PFSK-1 (cell line): ENCODE measurements around the gene NPAS4.

Source experiments
- FOXP2 ChIP-seq: optimal IDR thresholded peaks from 2 replicates; pipeline ENCODE3; 2011; ENCODE audit warnings: borderline replicate concordance, control low read depth, inconsistent platforms; ENCODE audit not compliant: insufficient read depth; ENCODE audit errors: extremely low read length, extremely low read depth
- POLR2AphosphoS5 ChIP-seq: IDR thresholded peaks from 2 replicates; pipeline ENCODE4 v1.6.1; 2012; ENCODE audit warnings: low read depth, mild to moderate bottlenecking, control low read depth, low read length, moderate library complexity
- SIN3A ChIP-seq: IDR thresholded peaks from 2 replicates; pipeline ENCODE4 v1.6.1; 2012; ENCODE audit warnings: mild to moderate bottlenecking, low read length, moderate library complexity, borderline replicate concordance; ENCODE audit not compliant: insufficient read depth
- TF ChIP-seq, protein P1 (sequence below), 2 experiments: IDR thresholded peaks; 2 replicates each; pipeline versions ENCODE4 v1.6.1 to v1.8.0; 2011 to 2012; ENCODE audit warnings: low read depth in 2 of 2, low read length in 2 of 2, control low read depth in 1 of 2, inconsistent platforms in 1 of 2, mild to moderate bottlenecking in 1 of 2, moderate library complexity in 1 of 2; ENCODE audit not compliant: insufficient read depth in 1 of 2

DNA sequence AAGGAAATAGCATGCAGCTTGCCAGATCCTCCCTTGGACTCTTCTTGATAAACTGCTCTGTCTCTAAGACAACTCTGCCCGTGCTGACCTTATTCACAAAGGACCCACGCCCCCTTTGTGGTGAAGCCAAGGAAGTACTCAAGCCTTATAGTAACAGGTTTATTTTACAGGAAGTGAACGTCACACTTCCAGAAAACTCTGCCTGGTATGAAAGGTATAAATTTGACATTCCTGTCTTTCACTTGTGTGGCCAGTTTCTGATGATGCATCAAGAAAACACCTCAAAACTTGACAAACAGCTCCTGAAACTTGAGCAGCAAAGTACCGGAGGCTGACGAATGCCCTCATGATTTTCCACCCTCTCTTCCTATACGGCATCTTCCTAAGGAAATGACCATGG is 33.4 kb downstream of the NPAS4 start:
- TF ChIP-seq, protein P1, sequence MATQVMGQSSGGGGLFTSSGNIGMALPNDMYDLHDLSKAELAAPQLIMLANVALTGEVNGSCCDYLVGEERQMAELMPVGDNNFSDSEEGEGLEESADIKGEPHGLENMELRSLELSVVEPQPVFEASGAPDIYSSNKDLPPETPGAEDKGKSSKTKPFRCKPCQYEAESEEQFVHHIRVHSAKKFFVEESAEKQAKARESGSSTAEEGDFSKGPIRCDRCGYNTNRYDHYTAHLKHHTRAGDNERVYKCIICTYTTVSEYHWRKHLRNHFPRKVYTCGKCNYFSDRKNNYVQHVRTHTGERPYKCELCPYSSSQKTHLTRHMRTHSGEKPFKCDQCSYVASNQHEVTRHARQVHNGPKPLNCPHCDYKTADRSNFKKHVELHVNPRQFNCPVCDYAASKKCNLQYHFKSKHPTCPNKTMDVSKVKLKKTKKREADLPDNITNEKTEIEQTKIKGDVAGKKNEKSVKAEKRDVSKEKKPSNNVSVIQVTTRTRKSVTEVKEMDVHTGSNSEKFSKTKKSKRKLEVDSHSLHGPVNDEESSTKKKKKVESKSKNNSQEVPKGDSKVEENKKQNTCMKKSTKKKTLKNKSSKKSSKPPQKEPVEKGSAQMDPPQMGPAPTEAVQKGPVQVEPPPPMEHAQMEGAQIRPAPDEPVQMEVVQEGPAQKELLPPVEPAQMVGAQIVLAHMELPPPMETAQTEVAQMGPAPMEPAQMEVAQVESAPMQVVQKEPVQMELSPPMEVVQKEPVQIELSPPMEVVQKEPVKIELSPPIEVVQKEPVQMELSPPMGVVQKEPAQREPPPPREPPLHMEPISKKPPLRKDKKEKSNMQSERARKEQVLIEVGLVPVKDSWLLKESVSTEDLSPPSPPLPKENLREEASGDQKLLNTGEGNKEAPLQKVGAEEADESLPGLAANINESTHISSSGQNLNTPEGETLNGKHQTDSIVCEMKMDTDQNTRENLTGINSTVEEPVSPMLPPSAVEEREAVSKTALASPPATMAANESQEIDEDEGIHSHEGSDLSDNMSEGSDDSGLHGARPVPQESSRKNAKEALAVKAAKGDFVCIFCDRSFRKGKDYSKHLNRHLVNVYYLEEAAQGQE (IDR thresholded peaks at IDR 0.05; ENCODE audit: insufficient read depth in 1 of 2, low read depth in 2 of 2, low read length in 2 of 2): no peak
- TF ChIP-seq SIN3A: no peak
- TF ChIP-seq POLR2AphosphoS5: no peak
- no peak for TF ChIP-seq FOXP2
